IPS DF 19.7 (cell line): Measurements from ENCODE around the gene CLPTM1.

Experiments used
- DNase-seq: peaks from one replicate; pipeline ENCODE4 v3.0.0-alpha.2; 2013; ENCODE audit warnings: low read depth, low spot score

The CLPTM1 gene

DNA sequence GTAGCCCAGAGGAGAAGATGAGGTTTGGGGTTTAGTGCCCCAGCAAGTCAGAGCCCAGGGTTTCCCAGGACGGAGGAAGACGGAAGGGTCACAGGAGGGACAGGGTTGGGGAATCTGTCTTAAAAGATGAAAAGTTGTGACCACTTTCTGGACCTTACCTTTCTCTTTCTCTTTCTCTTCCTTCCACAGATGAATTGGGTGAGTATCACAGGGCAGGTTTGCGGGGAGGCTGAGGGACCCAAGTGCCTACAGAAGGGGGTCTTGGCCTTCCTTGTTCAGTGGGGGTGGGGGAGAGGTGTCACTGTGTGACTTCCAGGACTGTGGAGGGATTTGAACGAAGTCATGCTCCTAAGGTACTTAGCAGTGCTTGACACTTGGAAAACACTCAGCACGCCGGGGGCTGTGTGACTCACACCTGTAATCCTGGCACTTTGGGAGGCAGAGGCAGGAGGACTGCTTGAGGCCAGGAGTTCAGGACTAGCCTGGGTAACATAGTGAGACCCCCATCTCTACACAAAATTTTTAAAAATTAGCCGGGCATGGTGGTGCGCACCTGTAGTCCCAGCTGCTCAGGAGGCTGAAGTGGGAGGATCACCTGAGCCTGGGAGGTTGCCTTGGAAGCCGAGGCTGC is 54.6 kb downstream of the CLPTM1 start:
- DNase-seq, result no peak

DNA sequence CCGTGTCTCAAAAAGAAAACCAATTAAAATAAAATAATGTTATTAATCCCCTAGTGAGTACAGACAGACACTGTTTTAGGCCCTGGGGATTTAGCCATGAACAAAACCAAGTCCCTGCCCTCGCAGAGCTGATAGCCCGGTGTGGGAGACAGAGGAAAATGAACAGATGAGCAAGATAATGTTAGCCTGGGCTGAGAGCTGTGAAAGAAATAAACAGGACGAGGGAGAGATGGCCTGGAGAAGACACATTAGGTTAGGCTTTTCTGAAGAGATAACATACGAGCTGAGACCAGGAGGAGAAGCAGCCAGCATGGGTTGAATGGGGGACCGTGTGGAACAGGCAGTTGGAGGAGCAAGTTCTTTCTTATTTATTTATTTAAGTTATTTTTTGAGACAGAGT is 55.1 kb downstream of the CLPTM1 start:
- DNase-seq, result no peak

DNA sequence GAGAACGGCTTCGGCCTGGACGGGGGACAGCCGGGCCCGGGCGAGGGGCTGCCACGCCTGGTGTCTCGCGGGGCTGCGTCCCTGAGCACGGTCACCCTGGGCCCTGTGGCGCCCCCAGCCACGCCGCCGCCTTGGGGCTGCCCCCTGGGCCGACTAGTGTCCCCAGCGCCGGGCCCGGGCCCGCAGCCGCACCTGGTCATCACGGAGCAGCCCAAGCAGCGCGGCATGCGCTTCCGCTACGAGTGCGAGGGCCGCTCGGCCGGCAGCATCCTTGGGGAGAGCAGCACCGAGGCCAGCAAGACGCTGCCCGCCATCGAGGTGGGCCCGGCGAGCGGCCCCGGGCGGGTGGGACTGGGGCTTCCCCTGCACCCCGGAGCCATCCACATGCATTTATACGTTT is 56.8 kb downstream of the CLPTM1 start:
- DNase-seq, result no peak

DNA sequence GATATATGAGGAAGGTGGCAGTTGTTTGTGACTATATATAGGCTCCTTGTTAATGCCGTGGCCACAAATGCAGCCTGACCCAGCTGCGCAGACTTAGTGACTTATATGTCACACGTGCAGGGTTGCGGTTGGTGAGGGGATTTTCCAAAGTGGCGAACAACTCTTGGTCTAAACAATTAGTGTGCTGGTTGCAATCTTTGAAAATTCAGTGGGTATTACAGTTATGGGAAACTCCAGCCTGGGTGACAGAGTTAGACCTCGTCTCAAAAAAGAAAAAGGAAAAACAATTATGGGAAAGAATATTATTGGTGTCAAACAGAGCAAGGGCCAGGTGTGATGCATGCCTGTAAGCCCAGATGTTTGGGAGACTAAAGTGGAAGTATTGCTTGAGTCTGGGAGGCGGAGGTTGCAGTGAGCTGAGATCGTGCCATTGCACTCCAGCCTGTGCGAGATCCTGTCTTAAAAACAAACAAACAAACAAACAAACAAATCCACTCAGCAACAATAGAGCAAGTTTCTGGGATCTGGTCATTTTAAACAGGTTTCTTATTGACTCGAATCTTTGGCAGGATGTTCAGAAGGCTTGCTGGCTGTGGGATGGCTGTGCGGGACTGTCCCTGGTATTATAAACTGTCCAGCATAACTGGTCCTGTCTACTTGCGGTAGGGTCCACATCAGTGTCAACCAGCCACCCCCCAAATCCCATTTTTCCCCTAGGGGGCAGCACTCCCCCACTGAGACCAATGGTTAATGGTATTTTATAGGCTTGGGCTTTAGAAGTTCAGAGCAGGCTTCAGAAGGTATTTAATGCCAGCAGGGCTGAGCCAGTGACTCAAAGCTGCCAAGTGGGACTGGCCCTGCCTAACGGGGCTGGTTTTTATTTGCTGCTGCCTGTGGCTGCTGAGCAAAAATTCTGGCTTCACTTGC is 61.5 kb downstream of the CLPTM1 start:
- no peak for DNase-seq

DNA sequence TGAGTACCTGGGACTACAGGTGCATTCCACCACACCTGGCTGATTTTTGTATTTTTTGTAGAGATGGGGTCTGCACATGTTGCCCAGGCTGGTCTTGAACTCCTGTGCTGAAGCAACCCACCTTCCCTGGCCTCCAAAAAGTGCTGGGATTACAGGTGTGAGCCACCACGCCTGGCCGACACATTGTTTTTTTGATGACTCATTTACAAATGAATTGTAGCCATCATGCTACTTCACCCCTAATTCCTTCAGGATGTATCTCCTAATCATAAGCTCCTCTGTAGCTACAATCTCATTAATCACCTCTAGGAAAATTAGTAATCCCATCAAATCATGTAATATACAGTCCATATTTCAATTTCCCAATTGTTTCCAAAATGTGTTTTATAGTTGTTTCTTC is 64.0 kb downstream of the CLPTM1 start:
- DNase-seq, result no peak

DNA sequence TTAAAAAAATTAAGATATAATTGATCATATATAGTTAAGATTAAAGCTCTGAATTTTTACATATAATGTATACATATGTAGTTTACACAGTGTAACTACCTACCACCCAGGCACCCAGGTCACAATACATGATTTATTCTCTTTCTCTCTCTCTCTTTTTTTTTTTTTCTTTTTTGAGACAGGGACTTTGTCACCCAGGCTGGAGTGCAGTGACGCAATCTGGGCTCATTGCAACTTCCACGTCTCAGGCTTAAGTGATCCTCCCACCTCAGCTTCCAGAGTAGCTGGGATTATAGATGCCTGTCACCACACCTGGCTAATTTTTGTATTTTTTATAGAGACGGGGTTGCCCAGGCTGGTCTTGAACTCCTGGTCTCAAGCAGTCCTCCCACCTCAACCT is 64.9 kb downstream of the CLPTM1 start:
- DNase-seq, result no peak

DNA sequence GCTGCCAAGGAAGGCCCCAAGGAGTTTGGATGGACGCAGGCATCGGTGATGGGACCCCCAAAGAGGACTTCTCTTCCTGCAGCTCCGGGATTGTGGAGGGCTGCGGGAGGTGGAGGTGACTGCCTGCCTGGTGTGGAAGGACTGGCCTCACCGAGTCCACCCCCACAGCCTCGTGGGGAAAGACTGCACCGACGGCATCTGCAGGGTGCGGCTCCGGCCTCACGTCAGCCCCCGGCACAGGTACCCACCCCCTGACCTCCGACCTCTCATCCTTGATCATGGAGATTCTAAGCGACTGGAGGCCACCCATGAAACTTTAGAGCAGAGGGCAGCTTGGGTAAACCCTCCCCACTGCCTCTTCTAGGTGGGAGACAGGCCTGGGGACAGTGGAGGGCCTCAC is 66.8 kb downstream of the CLPTM1 start:
- no peak for DNase-seq

DNA sequence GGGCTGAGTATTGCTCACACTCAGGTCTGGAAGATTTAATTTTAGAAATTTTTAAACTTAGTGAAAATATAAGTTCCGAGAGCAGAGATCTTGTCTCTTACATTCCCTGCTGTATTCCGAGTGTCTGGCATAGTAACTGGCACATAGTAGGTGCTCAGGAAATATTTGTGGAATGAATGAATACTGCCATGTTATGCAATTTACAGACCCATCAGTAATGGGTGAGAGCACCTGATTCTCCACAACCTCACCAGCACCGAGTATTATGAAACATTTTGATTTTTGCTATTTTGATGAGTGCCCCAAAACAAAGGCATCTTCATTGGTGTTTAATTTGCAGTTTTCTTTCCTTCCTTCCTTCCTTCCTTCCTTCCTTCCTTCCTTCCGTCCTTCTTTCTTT is 67.9 kb downstream of the CLPTM1 start:
- DNase-seq, result no peak

DNA sequence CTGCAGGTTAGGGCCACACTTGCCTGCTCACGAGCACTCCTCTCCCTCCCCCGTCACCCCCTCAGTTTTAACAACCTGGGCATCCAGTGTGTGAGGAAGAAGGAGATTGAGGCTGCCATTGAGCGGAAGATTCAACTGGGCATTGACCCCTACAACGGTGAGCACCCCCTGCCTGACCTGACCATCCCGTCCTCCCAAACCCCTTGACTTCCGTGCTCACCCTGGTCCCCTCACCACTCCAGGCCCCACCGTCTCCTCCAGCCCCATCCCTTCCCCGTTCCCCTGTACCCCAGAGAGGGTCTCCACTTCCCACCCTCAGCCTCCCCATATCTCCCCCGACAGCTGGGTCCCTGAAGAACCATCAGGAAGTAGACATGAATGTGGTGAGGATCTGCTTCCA is 70.1 kb downstream of the CLPTM1 start:
- DNase-seq, result no peak

DNA sequence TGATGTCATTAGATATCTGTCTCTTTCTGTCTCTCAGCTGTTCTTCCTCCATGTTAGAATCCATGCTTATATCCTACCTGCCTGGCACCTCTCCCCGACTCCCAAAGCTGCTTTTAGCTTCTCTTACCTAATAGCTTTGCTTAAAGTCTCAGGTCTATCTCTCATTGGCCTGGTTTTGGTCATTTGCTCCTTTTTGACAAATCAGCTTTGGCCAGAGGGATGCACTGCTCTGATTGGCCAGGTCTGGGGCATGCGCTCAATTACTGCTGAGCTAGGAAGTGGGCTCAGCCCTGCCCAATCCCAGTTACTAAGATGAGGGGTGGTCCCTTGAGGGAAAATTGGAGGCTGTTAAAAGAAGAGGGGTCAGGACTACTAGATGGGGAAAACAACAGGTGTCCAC is 72.2 kb downstream of the CLPTM1 start:
- no peak for DNase-seq

DNA sequence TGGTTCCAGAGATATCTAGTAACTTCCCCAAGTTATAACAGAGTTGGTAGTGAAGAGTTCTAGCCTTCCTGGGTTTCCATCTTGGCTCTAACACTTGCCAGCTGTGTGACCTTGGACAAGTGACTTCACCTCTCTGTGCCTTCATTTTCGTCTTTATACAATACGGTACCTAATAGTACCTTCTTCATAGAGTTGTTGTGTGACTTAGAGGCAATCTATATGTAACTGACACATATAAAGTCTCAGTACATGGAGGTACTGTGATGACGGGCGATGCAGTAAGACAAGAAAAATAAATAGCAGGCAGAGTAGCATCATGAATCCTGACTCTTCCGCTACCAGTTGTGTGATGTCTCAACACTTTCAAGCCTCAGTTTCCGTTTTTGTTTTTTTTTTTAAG is 75.6 kb downstream of the CLPTM1 start:
- DNase-seq, result no peak

DNA sequence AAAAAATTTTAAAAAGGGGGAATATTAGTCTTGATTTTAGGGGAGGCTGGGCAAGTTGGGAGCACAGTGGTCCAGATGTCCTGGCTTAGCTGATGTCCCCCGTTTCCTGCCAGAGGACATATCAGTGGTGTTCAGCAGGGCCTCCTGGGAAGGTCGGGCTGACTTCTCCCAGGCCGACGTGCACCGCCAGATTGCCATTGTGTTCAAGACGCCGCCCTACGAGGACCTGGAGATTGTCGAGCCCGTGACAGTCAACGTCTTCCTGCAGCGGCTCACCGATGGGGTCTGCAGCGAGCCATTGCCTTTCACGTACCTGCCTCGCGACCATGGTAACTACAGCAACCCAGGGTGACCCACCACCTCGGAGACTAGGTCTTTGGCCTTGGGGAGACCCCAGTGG is 77.2 kb downstream of the CLPTM1 start:
- no peak for DNase-seq

DNA sequence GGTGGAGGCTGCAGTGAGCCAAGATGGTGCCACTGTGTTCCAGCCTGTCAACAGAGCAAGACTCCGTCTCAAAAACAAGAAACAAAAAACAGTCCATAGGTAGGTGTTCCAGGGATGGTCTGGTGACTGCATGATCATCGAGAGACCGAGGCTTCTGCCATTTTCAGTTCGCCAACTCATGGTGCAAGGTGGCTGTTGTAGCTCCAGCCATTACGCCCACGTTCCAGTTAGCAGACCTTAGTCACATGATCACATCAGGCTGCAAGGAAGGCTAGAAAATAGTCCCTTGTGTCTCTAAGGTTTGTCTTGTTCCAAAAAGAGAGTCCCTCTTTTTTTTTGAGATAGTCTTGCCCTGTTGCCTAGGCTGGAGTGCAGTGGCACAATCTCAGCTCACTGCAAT is 80.6 kb downstream of the CLPTM1 start:
- no peak for DNase-seq

DNA sequence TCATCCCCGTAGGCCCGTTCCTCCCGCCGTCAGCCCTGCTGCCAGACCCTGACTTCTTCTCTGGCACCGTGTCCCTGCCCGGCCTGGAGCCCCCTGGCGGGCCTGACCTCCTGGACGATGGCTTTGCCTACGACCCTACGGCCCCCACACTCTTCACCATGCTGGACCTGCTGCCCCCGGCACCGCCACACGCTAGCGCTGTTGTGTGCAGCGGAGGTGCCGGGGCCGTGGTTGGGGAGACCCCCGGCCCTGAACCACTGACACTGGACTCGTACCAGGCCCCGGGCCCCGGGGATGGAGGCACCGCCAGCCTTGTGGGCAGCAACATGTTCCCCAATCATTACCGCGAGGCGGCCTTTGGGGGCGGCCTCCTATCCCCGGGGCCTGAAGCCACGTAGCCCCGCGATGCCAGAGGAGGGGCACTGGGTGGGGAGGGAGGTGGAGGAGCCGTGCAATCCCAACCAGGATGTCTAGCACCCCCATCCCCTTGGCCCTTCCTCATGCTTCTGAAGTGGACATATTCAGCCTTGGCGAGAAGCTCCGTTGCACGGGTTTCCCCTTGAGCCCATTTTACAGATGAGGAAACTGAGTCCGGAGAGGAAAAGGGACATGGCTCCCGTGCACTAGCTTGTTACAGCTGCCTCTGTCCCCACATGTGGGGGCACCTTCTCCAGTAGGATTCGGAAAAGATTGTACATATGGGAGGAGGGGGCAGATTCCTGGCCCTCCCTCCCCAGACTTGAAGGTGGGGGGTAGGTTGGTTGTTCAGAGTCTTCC is 82.4 kb downstream of the CLPTM1 start:
- DNase-seq, result no peak

DNA sequence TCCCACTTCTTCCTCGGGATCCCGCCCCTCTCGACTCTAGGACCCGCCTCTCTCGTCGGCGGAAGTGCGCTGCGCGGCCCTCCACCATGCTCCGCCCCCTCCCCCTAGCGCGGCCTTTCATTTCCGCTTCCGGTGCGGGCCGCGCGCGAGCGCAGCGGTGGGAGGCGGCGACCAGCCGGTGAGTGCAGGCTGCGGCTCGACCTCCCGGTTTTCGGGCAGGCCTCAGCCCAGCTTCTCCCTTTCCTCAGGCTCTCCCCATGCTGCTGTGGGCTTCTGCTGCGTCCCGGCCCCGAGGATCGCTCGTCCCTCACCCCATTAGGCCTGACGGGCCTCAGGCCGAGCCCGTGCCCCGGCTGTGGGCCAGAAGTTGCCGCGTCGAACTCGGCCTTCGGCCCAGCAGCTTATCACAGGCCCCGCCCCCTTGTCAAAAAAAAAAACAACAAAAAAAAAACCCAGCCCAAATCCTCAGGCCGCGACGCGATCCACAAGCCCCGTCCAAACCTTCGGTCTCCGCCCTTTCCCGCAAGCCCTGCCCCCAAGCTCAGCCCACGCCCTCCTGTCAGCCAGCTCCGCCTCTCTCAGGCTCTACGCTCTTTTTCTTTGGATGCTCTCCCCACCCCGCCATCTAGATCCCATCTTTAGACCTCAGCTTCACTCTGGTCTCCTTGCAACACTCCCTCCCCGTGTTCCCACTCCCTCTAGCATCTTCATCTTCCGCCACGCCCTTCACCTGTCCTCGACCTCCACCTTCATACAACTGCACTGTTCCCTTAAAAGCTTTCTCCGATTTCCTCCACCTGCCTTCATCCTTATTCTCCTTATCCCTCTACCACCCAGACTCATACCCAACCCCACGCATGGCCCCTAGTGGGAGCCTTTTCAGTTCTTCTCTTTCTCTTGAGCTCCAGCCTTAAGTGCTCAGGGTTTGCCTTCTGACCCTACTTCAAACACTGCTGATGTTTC is 84.0 kb downstream of the CLPTM1 start, which contains the start of gene CLASRP:
CLASRP (plus strand) TSS at position 115 of the 963 bp plus-strand sequence. CDS start 1,168 bp downstream, outside the sequence.
- DNase-seq, result no peak

DNA sequence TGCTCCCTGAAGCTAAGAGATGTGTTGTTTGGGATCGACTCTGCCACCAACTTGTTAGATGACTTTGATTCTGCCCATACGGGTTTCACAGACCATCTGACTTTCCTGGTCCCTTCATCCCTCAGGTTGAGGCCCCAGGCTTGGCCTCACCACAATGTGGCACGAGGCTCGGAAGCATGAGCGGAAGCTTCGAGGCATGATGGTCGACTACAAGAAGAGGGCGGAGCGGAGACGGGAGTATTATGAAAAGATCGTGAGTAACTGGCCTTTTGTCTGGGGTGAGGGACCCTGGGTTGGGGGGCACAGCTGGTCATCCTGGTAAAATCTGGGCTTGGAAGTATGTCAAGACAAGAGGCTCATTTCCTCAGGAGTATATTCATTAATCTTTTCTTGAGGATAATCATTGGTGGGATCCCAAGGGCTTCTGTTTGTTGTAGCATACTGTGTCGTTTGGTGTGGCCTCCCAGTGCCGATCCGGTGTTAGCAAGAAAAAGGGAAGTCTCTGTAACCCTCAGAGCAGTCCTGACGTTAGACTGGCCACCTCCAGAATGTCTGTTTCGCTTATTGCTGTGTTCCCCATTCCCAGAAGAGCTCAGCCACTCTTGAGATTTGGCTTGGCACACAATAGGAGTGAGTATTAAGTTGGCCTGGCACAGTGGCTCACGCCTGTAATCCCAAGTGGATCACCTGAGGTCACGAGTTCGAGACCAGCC is 85.0 kb downstream of the CLPTM1 start:
- no peak for DNase-seq

DNA sequence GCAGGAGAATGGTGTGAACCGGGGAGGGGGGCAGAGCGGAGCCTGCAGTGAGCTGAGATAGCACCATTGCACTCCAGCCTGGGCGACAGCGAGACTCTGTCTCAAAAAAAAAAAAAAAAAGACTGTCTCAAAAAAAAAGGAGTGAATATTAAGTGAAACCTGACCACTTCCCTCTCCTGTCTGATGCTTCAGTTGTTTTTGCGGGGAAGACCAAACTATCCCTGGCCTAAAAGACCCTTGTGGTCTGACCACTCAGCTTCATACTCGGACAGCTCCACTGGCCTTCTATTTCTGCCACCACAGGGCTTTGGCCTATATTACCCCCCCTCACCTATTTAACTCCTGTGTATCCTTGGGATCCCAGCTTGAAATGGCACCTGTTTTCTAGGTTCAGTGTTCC is 85.9 kb downstream of the CLPTM1 start:
- no peak for DNase-seq
